Measurements from ENCODE around the gene PSMC5. TPM values are rescaled to one million over a fixed set of nuclear protein-coding genes. Genes with fewer than 3 reads are reported as not detected.

PSMC5 gene
- total and polyA plus RNA-seq, 9 of the 15 experiments (the other 6 are each of a cell fraction or from before 2014, with no cell fraction given): 89.2 to 393 (median 161) TPM

DNA sequence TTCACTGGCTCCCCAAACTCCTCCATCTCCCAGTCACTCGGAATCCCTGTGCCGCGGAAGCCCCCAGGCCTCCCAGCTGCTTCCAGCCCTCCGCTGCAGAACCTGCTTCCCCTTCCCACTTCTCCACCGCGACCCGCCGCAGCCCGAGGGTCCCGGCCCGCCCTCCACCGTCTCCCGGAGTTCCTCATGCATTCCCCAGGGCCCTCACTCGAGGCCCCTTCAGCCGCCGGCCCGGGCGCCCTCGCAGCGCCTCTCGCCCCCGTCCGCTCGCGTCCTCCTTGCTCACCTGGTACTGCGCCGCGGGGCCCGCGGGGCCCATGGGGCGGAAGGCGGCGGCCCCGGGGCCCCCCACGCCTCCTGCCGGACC, 14.9 kb downstream of the PSMC5 start:
- peak overlapping the region; percentile 96 for H3K4me2 ChIP-seq (ENCODE audit: insufficient read depth, low read length)
- FAIRE-seq: no peak
- H4K20me1 ChIP-seq (replicated peaks; ENCODE audit: control insufficient read depth, insufficient read depth, low read length): no peaks in the 10 kb centered on the region
- H3K36me3 ChIP-seq (ENCODE audit: control insufficient read depth, insufficient read depth, low read length): peaks cover 25% of the 10 kb centered on the region; the same call in 2 of the 3 replicates
- H3K79me2 ChIP-seq (ENCODE audit: control insufficient read depth, insufficient read depth, low read length): peaks cover 57% of the 10 kb centered on the region
- in situ Hi-C loops (cut with MboI) (loop anchor here (25.0 kb wide), 1 partner anchor 405 kb away; the partner anchor contains the start of gene CYB561), intact Hi-C loops (cut with micrococcal nuclease) (loop anchor here (2.0 to 10.0 kb wide), 3 partner anchors 69 to 407 kb away; partner anchors contain the start of genes CCDC47 and MAP3K3)
- no TSS peak for BruUV-seq (replicated peaks)
- peak; percentile 14; the same call in 2 of the 3 replicates for ATAC-seq
- H2AFZ ChIP-seq (ENCODE audit: low read depth, low read length): peak overlapping the region; percentile 53; the same call in 1 of the 2 replicates
- WGBS (ENCODE audit: insufficient coverage, low coverage, missing lambda C conversion rate): 0% methylated on average over 14 of the region's 36 CpGs
- H3K4me3 ChIP-seq: peak overlapping the region; percentile 95
- ChIA-PET CTCF (ENCODE audit: low intra/inter-chr PET ratio) (no interaction called here), POLR2A (interaction anchor here (0.6 to 5.8 kb wide), 5 partner anchors 9 to 1332 kb away, joined by 3 to 66 read pairs (median 8); partner anchors contain the start of genes CCDC47, DDX42 and FTSJ3)
- no peaks in the 10 kb centered on the region for H3K9me3 ChIP-seq (replicated peaks; ENCODE audit: control insufficient read depth, insufficient read depth, low read depth, low read length)
- H3K27me3 ChIP-seq (ENCODE audit: control insufficient read depth in 2 of 2, insufficient read depth in 2 of 2, low read length in 2 of 2): no peaks in the 10 kb centered on the region
- H3K27ac ChIP-seq (ENCODE audit: extremely low read depth, low read depth, low read length): peak overlapping the region; percentile 86
- H3K9me1 ChIP-seq (ENCODE audit: control insufficient read depth, insufficient read depth, low read length): no peaks in the 10 kb centered on the region
- DNase-seq (ENCODE audit: extremely low read depth in 1 of 4, low spot score in 3 of 4): no peak
- H3K4me1 ChIP-seq (replicated peaks in 1 of 2; ENCODE audit: control insufficient read depth in 2 of 2, insufficient read depth in 2 of 2, low read length in 2 of 2): peaks cover 23 to 51% of the 10 kb centered on the region in 2 experiments
- H3K9ac ChIP-seq (ENCODE audit: insufficient read depth in 1 of 2, low read depth in 2 of 2, low read length in 2 of 2): peak overlapping the region; percentile 93 to 98
- TF ChIP-seq ARID4B (CRISPR knock-in tag; IDR thresholded peaks at IDR 0.05) (0 out of 2 replicates have a peak, but pooled peaks have one; percentile 13), PHB (CRISPR knock-in tag; IDR thresholded peaks at IDR 0.05) (no peak), ZFX (CRISPR knock-in tag; IDR thresholded peaks at IDR 0.05) (0 out of 2 replicates have a peak, but pooled peaks have one; percentile 49), KDM5B (IDR thresholded peaks at IDR 0.05; ENCODE audit: insufficient replicate concordance, low read depth, low read length) (peak; percentile 4), ZNF134 (CRISPR knock-in tag; conservative IDR thresholded peaks at IDR 0.05) (no peak), SRSF3 (IDR thresholded peaks at IDR 0.05; ENCODE audit: insufficient read depth, low read length) (0 out of 2 replicates have a peak, but pooled peaks have one; percentile 9), ETV1 (tag; conservative IDR thresholded peaks at IDR 0.05; ENCODE audit: low read depth) (no peak), MLLT1 (IDR thresholded peaks at IDR 0.05) (peak in 1 of 2 experiments; percentile 28; a peak in 1 of 4 replicates), FOSL1 (tag; conservative IDR thresholded peaks at IDR 0.05) (0 out of 2 replicates have a peak, but pooled peaks have one; percentile 2), PHF8 (IDR thresholded peaks at IDR 0.05; ENCODE audit: borderline replicate concordance, low read length) (peak; percentile 58; the same call in 1 of the 2 replicates), NCOA2 (IDR thresholded peaks at IDR 0.05; ENCODE audit: partially characterized antibody in 2 of 2) (no peak), ZNF830 (CRISPR knock-in tag; IDR thresholded peaks at IDR 0.05) (no peak), ZNF444 (CRISPR knock-in tag; IDR thresholded peaks at IDR 0.05) (no peak)
- TF ChIP-seq, protein P1, sequence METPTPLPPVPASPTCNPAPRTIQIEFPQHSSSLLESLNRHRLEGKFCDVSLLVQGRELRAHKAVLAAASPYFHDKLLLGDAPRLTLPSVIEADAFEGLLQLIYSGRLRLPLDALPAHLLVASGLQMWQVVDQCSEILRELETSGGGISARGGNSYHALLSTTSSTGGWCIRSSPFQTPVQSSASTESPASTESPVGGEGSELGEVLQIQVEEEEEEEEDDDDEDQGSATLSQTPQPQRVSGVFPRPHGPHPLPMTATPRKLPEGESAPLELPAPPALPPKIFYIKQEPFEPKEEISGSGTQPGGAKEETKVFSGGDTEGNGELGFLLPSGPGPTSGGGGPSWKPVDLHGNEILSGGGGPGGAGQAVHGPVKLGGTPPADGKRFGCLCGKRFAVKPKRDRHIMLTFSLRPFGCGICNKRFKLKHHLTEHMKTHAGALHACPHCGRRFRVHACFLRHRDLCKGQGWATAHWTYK (CRISPR knock-in tag; IDR thresholded peaks at IDR 0.05): no peak

Measured in K562 (cell line).